H9 (cell line): ENCODE results near the gene GEMIN4. TPM values are rescaled to one million over a fixed set of nuclear protein-coding genes. Genes with fewer than 3 reads are reported as not detected.

Experiments used
- DNase-seq: peaks from one replicate; pipeline ENCODE4 v3.0.0-alpha.2; 2017
- H2AFZ ChIP-seq: one replicate; pipeline ENCODE4 v1.6.1; 2013; ENCODE audit warnings: mild to moderate bottlenecking, low read length, control low read depth, moderate library complexity
- H2AK5ac ChIP-seq: 2 replicates; pipeline ENCODE4 v1.6.1; 2013; ENCODE audit warnings: low read length, control low read depth, mixed read lengths; ENCODE audit not compliant: insufficient read length
- H2BK120ac ChIP-seq: one replicate; pipeline ENCODE4 v1.6.1; 2013; ENCODE audit warnings: low read depth, mild to moderate bottlenecking, low read length, control low read depth, inconsistent platforms; ENCODE audit not compliant: poor library complexity, severe bottlenecking
- H2BK12ac ChIP-seq: 2 replicates; pipeline ENCODE4 v1.6.1; 2013; ENCODE audit warnings: low read length, control low read depth, mixed read lengths, low read depth; ENCODE audit not compliant: insufficient read length
- H2BK15ac ChIP-seq: 2 replicates; pipeline ENCODE4 v1.6.1; 2013; ENCODE audit warnings: low read depth, low read length, control low read depth
- H2BK20ac ChIP-seq: one replicate; pipeline ENCODE4 v1.6.1; 2013; ENCODE audit warnings: low read depth, mild to moderate bottlenecking, low read length, control low read depth, inconsistent platforms; ENCODE audit not compliant: poor library complexity, severe bottlenecking
- H2BK5ac ChIP-seq: 2 replicates; pipeline ENCODE4 v1.6.1; 2013; ENCODE audit warnings: low read length, control low read depth, mixed read lengths; ENCODE audit not compliant: insufficient read length
- H3K14ac ChIP-seq: 2 replicates; pipeline ENCODE4 v1.6.1; 2013; ENCODE audit warnings: low read length, control low read depth; ENCODE audit not compliant: insufficient read depth
- H3K18ac ChIP-seq: 2 replicates; pipeline ENCODE4 v1.6.1; 2013; ENCODE audit warnings: low read depth, mild to moderate bottlenecking, mixed read lengths, low read length, control low read depth; ENCODE audit not compliant: insufficient read length
- H3K23ac ChIP-seq: 2 replicates; pipeline ENCODE4 v1.6.1; 2013; ENCODE audit warnings: low read length, control low read depth, mixed read lengths, low read depth; ENCODE audit not compliant: insufficient read length
- H3K23me2 ChIP-seq: 2 replicates; pipeline ENCODE4 v1.6.1; 2013; ENCODE audit warnings: low read depth, mild to moderate bottlenecking, mixed read lengths, low read length, control low read depth; ENCODE audit not compliant: insufficient read length, poor library complexity, severe bottlenecking
- H3K27ac ChIP-seq: 2 replicates; pipeline ENCODE4 v1.5.1; 2013; ENCODE audit warnings: low read length, control low read depth, mixed read lengths, low read depth; ENCODE audit not compliant: insufficient read length
- H3K27me3 ChIP-seq: 2 replicates; pipeline ENCODE4 v1.6.1; 2013; ENCODE audit warnings: low read length, control low read depth, inconsistent platforms; ENCODE audit not compliant: insufficient read depth
- H3K4ac ChIP-seq: 2 replicates; pipeline ENCODE4 v1.6.1; 2013; ENCODE audit warnings: low read depth, mild to moderate bottlenecking, control low read depth, inconsistent platforms, low read length, moderate library complexity
- H3K4me1 ChIP-seq: 2 replicates; pipeline ENCODE4 v1.6.1; 2013; ENCODE audit warnings: low read length, control low read depth, inconsistent platforms; ENCODE audit not compliant: insufficient read depth
- H3K4me2 ChIP-seq: 2 replicates; pipeline ENCODE4 v1.6.1; 2013; ENCODE audit warnings: low read length, control low read depth, mixed read lengths; ENCODE audit not compliant: insufficient read length, insufficient read depth
- H3K56ac ChIP-seq: 2 replicates; pipeline ENCODE4 v1.6.1; 2013; ENCODE audit warnings: low read depth, mild to moderate bottlenecking, mixed read lengths, low read length, control low read depth; ENCODE audit not compliant: insufficient read length
- H3K79me1 ChIP-seq: 2 replicates; pipeline ENCODE4 v1.6.1; 2013; ENCODE audit warnings: low read depth, mild to moderate bottlenecking, moderate library complexity, low read length, control low read depth, inconsistent platforms; ENCODE audit not compliant: insufficient read depth, poor library complexity, severe bottlenecking
- H3K79me2 ChIP-seq: 2 replicates; pipeline ENCODE4 v1.6.1; 2013; ENCODE audit warnings: low read length, control low read depth, inconsistent platforms; ENCODE audit not compliant: insufficient read depth
- H3K9ac ChIP-seq: 2 replicates; pipeline ENCODE4 v1.6.1; 2013; ENCODE audit warnings: low read length, control low read depth, mixed read lengths; ENCODE audit not compliant: insufficient read length; ENCODE audit errors: extremely low read depth
- H3K9me3 ChIP-seq: one replicate; pipeline ENCODE4 v1.6.1; 2013; ENCODE audit warnings: low read depth, low read length, inconsistent platforms; ENCODE audit not compliant: control insufficient read depth
- H3T11ph ChIP-seq: one replicate; pipeline ENCODE4 v1.6.1; 2013; ENCODE audit warnings: mild to moderate bottlenecking, low read length, control low read depth, inconsistent platforms
- H4K20me1 ChIP-seq: one replicate; pipeline ENCODE4 v1.6.1; 2013; ENCODE audit not compliant: control insufficient read depth, insufficient read length, insufficient read depth
- H4K5ac ChIP-seq: 2 replicates; pipeline ENCODE4 v1.6.1; 2013; ENCODE audit warnings: low read depth, mild to moderate bottlenecking, mixed read lengths, low read length, control low read depth; ENCODE audit not compliant: insufficient read length
- H4K8ac ChIP-seq: replicated peaks from 2 replicates; pipeline ENCODE4 v1.6.1; 2013; ENCODE audit warnings: low read length, control low read depth, mixed read lengths, low read depth; ENCODE audit not compliant: insufficient read length
- H4K91ac ChIP-seq: 2 replicates; pipeline ENCODE4 v1.6.1; 2013; ENCODE audit warnings: low read depth, mild to moderate bottlenecking, moderate library complexity, mixed read lengths, low read length, control low read depth; ENCODE audit not compliant: insufficient read length
- H3K27ac Mint-ChIP-seq, 3 experiments: 2 replicates in 2 of 3; 3 replicates in 1 of 3; pipeline ENCODE4 v1.8.0; 2020 to 2021; ENCODE audit warnings: mixed read lengths in 3 of 3, mild to moderate bottlenecking in 1 of 3, moderate library complexity in 1 of 3
- H3K27me3 Mint-ChIP-seq: 2 replicates; pipeline ENCODE4 v1.8.0; 2021; ENCODE audit warnings: low read depth, mild to moderate bottlenecking, moderate library complexity, mixed read lengths
- H3K36me3 Mint-ChIP-seq, 3 experiments: 2 replicates in 2 of 3; 3 replicates in 1 of 3; pipeline ENCODE4 v1.8.0; 2020 to 2021; ENCODE audit warnings: low read depth in 3 of 3, mixed read lengths in 3 of 3; ENCODE audit not compliant: insufficient read depth in 1 of 3
- H3K4me1 Mint-ChIP-seq, 2 experiments: 2 replicates each; pipeline ENCODE4 v1.8.0; 2020; ENCODE audit warnings: mixed read lengths in 2 of 2
- H3K4me3 Mint-ChIP-seq, 2 experiments: 2 replicates in 1 of 2; 3 replicates in 1 of 2; pipeline ENCODE4 v1.8.0; 2020 to 2021; ENCODE audit warnings: mild to moderate bottlenecking in 2 of 2, mixed read lengths in 2 of 2, moderate library complexity in 1 of 2
- H3K9me3 Mint-ChIP-seq, 2 experiments: 2 replicates in 1 of 2; 3 replicates in 1 of 2; pipeline ENCODE4 v1.8.0; 2020; ENCODE audit warnings: mild to moderate bottlenecking in 2 of 2, mixed read lengths in 2 of 2, moderate library complexity in 1 of 2
- CTCF ChIP-seq: fragments of 200-600 bp; sonication (generic); conservative IDR thresholded peaks from 3 replicates; pipeline ENCODE4 v1.8.0; 2021; ENCODE audit warnings: antibody characterized with exemption, mild to moderate bottlenecking
- WGBS: extraction: QIAGEN DNeasy Blood & Tissue Kit; methylation state at CpG from one replicate; pipeline ENCODE4 v1.1.7; 2013; ENCODE audit warnings: missing lambda C conversion rate, low lambda C conversion rate, mixed read lengths; ENCODE audit not compliant: insufficient read length; ENCODE audit errors: extremely low coverage; 5-methylcytosine and 5-hydroxymethylcytosine counted together
- total RNA-seq: library from RNA; stranded (reverse); gene quantifications from 2 replicates; pipeline ENCODE4 v1.2.1, GENCODE V29; 2021

GEMIN4 gene
- total RNA-seq, 1 experiment from 2014 or later, result 56.8 TPM

GRCh38 chr17:801660-802059 lies 49.6 kb upstream of the GEMIN4 start:
- peaks cover 0 to 3% of the 10 kb centered on the region in 2 experiments; a peak in 1 of 4 replicates for H3K4me1 Mint-ChIP-seq
- Histone ChIP-seq H3K79me2 (no peaks in the 10 kb centered on the region; the same call in 1 of the 2 replicates), H3T11ph (no peak overlapping the region), H3K56ac (no peak overlapping the region), H3K27me3 (no peaks in the 10 kb centered on the region), H3K23ac (no peak overlapping the region), H4K20me1 (no peaks in the 10 kb centered on the region), H3K9ac (no peak overlapping the region), H2BK120ac (no peak overlapping the region), H3K79me1 (no peaks in the 10 kb centered on the region), H3K4me1 (no peaks in the 10 kb centered on the region; the same call in 1 of the 2 replicates), H3K23me2 (no peaks in the 10 kb centered on the region), H2BK15ac (no peak overlapping the region), H2AFZ (no peak overlapping the region), H4K91ac (no peak overlapping the region), H4K5ac (no peak overlapping the region), H3K27ac (no peak overlapping the region), H3K18ac (no peak overlapping the region), H2BK12ac (no peak overlapping the region), H3K14ac (no peak overlapping the region), H3K4ac (no peak overlapping the region), H2AK5ac (no peak overlapping the region), H3K9me3 (no peaks in the 10 kb centered on the region), H4K8ac (no peak overlapping the region), H3K4me2 (no peak overlapping the region), H2BK5ac (no peak overlapping the region), H2BK20ac (no peak overlapping the region)
- H3K27me3 Mint-ChIP-seq, result no peaks in the 10 kb centered on the region
- TF ChIP-seq CTCF, result no peak
- whole genome bisulfite sequencing, result no CpG with 5 or more reads among the region's 6 CpGs
- H3K36me3 Mint-ChIP-seq, result peaks cover 3 to 38% (median 34%) of the 10 kb centered on the region in 3 experiments; a peak in 6 of 7 replicates
- H3K4me3 Mint-ChIP-seq, result no peak overlapping the region
- H3K27ac Mint-ChIP-seq, result peak overlapping the region in 1 of 3 experiments; percentile 65; a peak in 1 of 7 replicates
- H3K9me3 Mint-ChIP-seq, result no peaks in the 10 kb centered on the region
- no peak for DNase-seq
